Activated CD4-positive, alpha-beta T cell treated with anti-CD3 and anti-CD28 coated beads, Interleukin-2, amount 10 ng/mL, durations not matched to agents 7 days and 5 days (primary cell): ENCODE measurements around the gene PMEPA1. TPM values are rescaled to one million over a fixed set of nuclear protein-coding genes. Genes with fewer than 3 reads are reported as not detected.
A peak's percentile ranks its signal among the peaks of the same experiment; 100 is the strongest.

ENCODE experiments used
- CTCF ChIA-PET: fragments of 350-600 bp; sonication (Branson Sonifier 250); formaldehyde crosslinking; loops from one replicate; lab custom pipeline; 2021; ENCODE audit warnings: antibody characterized with exemption; lab: Charles Lee
- POLR2A ChIA-PET: fragments of 350-600 bp; sonication (Branson Sonifier 250); formaldehyde crosslinking; loops from one replicate; lab custom pipeline; 2021; ENCODE audit warnings: antibody characterized with exemption; lab: Charles Lee
- DNase-seq: peaks from one replicate; pipeline ENCODE4 v3.0.0-alpha.2; 2020
- H3K27ac Mint-ChIP-seq: one replicate; pipeline ENCODE4 v1.8.0; 2021; ENCODE audit warnings: mild to moderate bottlenecking, moderate library complexity, mixed read lengths
- H3K27me3 Mint-ChIP-seq: one replicate; pipeline ENCODE4 v1.8.0; 2021; ENCODE audit warnings: mixed read lengths
- H3K36me3 Mint-ChIP-seq: one replicate; pipeline ENCODE4 v1.8.0; 2021; ENCODE audit warnings: low read depth, mixed read lengths
- H3K4me1 Mint-ChIP-seq: one replicate; pipeline ENCODE4 v1.8.0; 2021; ENCODE audit warnings: mixed read lengths
- H3K4me3 Mint-ChIP-seq: one replicate; pipeline ENCODE4 v1.8.0; 2021; ENCODE audit warnings: mild to moderate bottlenecking, moderate library complexity, mixed read lengths
- H3K9me3 Mint-ChIP-seq: one replicate; pipeline ENCODE4 v1.8.0; 2021; ENCODE audit warnings: mixed read lengths
- total RNA-seq, 2 experiments: library from RNA; stranded (reverse); gene quantifications; one replicate each; pipeline ENCODE4 v1.2.3, GENCODE V29; 2021

The PMEPA1 gene
- total RNA-seq, 2 experiments from 2014 or later = 0.72 to 1.1 TPM

DNA sequence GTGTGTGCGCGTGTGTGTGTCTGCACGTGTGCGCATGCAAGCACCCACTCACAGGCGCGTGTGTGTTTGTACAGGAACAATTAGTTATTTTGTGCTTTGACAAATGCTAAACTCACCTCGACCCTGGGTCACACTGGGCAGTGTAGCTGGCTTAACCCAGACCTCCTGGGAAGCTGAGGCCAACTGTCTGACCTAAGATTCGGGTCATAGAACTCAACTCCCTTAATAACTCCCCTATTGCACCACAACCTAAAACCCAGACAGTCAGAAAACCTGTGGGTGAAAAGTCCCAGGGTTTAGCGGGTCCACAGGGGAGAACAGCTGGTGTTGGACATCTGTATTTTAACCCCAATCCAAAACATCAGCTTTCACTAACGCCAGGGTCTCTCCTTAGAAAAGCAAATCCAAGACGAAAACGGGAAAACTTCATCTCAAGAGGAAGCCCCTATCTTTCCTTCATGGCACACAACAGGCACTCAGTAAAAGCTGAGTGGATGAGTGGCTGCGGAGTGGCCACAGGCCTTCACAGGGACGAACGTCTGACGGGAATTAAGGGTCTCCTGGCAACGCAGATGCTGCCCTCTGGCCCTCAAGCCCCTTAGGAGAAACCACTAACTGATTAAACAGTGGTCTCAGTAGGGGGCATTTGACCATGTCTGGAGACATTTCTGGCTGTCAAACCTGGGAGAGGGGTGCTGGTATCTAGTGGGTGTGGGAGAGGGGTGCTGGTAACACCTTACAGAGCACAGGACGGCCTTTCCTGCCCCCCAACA lies 4.5 kb downstream of the PMEPA1 start:
- Mint-ChIP-seq H3K27ac (no peak overlapping the region), H3K36me3 (peaks cover 3% of the 10 kb centered on the region), H3K4me3 (no peak overlapping the region), H3K4me1 (peaks cover 7% of the 10 kb centered on the region), H3K27me3 (peaks cover 23% of the 10 kb centered on the region), H3K9me3 (no peaks in the 10 kb centered on the region)
- ChIA-PET CTCF (interaction anchor here (1.2 kb wide), 2 partner anchors 10 to 16 kb away, joined by 3 read pairs; no protein-coding TSS in a partner anchor), POLR2A (no interaction called here)
- no peak for DNase-seq

DNA sequence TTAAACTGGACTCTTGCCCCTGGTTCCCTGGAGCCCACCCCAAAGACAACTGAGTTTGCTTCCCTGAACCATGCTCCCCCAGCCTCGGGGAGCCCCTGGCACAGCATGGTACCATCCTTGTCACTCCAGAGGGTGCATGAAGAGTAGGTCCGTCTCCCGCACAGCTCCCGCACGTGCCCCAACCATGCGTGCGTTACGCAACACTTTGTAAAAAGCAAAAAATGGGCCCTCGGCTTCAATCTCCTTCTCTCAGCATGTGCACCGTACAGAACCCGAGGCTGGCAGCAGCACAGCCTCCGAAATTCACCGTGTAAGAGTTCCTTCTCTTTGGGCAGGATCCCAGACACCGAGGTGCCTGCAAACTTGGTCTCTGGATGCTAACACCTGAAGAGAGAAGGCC lies 5.6 kb downstream of the PMEPA1 start:
- H3K4me3 Mint-ChIP-seq = no peak overlapping the region
- no peak overlapping the region for H3K27ac Mint-ChIP-seq
- H3K9me3 Mint-ChIP-seq = no peaks in the 10 kb centered on the region
- peaks cover 3% of the 10 kb centered on the region for H3K36me3 Mint-ChIP-seq
- POLR2A ChIA-PET = no interaction called here
- peaks cover 7% of the 10 kb centered on the region for H3K4me1 Mint-ChIP-seq
- peaks cover 24% of the 10 kb centered on the region for H3K27me3 Mint-ChIP-seq
- DNase-seq = no peak
- CTCF ChIA-PET = no interaction called here

DNA sequence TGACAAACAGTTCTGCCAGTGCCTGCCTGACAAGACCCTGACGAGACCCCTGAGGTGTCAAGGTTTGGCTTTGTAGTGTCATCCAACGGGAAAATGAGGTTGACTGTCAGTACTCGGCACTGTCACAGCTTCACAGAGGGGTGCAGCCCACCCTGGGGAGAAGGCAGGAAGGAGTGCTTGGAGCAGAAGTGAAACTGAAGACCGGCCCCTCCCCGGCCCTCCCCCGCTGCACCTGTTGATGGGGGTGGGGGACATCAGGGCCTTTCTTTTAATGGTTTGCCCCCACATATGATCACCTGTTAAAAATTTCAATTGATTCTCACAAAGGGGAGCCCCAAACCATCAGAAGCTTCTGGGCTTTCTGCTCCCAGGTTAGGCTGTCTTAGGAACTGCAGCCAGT lies 6.8 kb downstream of the PMEPA1 start:
- no peak for DNase-seq
- Mint-ChIP-seq H3K4me3 (no peak overlapping the region), H3K27me3 (peaks cover 14% of the 10 kb centered on the region), H3K36me3 (no peaks in the 10 kb centered on the region), H3K27ac (no peak overlapping the region), H3K9me3 (no peaks in the 10 kb centered on the region), H3K4me1 (peaks cover 12% of the 10 kb centered on the region)
- ChIA-PET POLR2A (no interaction called here), CTCF (no interaction called here)

GRCh38 chr20:57702521-57702920 lies 7.3 kb downstream of the PMEPA1 start:
- Mint-ChIP-seq H3K27ac (no peak overlapping the region), H3K9me3 (no peaks in the 10 kb centered on the region), H3K4me1 (peaks cover 13% of the 10 kb centered on the region), H3K27me3 (peaks cover 9% of the 10 kb centered on the region), H3K36me3 (no peaks in the 10 kb centered on the region), H3K4me3 (no peak overlapping the region)
- no peak for DNase-seq
- CTCF ChIA-PET = interaction anchor here (1.4 kb wide), 1 partner anchor 13 kb away, joined by 4 read pairs; no protein-coding TSS in a partner anchor
- POLR2A ChIA-PET = no interaction called here

DNA sequence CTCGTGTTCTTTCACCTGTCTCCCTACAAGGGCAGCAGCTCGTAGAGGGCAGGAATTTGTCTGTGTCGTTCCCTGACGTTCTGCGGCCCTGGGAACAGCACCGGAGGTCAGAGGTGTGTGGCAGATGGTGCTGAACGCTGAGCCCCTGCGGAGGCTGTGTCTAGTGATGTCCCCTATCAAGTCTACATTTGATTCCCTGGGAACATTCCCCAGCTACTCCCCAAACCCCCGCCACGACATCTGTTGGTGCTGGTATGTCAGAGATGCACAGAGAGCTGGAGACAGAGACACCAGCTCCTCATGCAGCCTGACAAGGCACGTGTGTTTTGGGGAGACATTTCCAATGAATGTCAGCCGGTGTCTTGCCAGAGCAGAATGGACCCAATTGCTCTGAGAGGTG lies 7.7 kb downstream of the PMEPA1 start:
- POLR2A ChIA-PET = no interaction called here
- H3K4me3 Mint-ChIP-seq = no peak overlapping the region
- H3K9me3 Mint-ChIP-seq = no peaks in the 10 kb centered on the region
- DNase-seq = no peak
- CTCF ChIA-PET = interaction anchor here (1.4 kb wide), 1 partner anchor 14 kb away, joined by 4 read pairs; no protein-coding TSS in a partner anchor
- no peaks in the 10 kb centered on the region for H3K36me3 Mint-ChIP-seq
- peaks cover 5% of the 10 kb centered on the region for H3K27me3 Mint-ChIP-seq
- peaks cover 13% of the 10 kb centered on the region for H3K4me1 Mint-ChIP-seq
- no peak overlapping the region for H3K27ac Mint-ChIP-seq

DNA sequence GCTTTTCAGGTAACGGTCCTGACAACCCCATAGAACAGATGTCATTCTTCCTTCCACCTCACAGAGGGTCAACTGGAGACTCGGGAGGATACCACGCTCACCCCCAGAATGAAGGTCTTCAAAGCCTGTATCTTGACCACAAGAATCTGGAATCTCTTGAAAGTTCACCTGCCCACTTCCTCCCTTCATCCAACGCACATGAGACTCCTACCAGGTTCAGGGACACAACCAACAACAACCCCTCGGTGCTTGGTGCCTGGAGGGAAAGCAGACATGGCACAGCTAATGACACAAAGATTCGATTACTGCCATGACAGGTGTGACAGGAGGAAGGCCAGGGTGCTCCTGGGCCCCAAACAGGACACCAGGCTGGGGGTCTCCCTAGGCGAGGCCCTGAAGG lies 8.2 kb downstream of the PMEPA1 start:
- no peak for DNase-seq
- no peak overlapping the region for H3K27ac Mint-ChIP-seq
- ChIA-PET CTCF (interaction anchor here (1.4 kb wide), 1 partner anchor 14 kb away, joined by 4 read pairs; no protein-coding TSS in a partner anchor), POLR2A (no interaction called here)
- no peaks in the 10 kb centered on the region for H3K36me3 Mint-ChIP-seq
- peaks cover 13% of the 10 kb centered on the region for H3K4me1 Mint-ChIP-seq
- H3K27me3 Mint-ChIP-seq = peaks cover 2% of the 10 kb centered on the region
- H3K9me3 Mint-ChIP-seq = no peaks in the 10 kb centered on the region
- H3K4me3 Mint-ChIP-seq = no peak overlapping the region

DNA sequence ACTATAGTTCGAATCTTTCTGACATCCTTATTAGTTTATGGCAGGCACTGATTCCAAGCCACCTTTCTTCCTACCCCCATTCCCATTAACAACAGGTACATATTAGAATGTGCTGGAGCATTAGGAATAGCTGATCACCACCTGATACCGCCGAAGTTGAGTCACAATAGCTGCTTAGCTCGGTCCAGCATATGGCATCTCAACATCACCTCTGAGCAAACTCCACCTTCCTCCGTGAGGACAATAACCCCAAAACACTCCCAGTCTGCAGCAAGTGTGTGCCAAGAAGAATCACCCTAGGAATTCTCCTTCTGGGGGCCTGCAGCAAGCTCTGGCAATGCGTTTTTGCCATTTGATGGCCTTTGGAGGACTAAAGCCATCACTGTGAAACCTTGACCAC lies 8.7 kb downstream of the PMEPA1 start:
- Mint-ChIP-seq H3K27me3 (peaks cover 2% of the 10 kb centered on the region), H3K9me3 (no peaks in the 10 kb centered on the region), H3K4me1 (peaks cover 13% of the 10 kb centered on the region), H3K36me3 (no peaks in the 10 kb centered on the region), H3K4me3 (no peak overlapping the region), H3K27ac (no peak overlapping the region)
- DNase-seq = no peak
- CTCF ChIA-PET = interaction anchor here (1.4 kb wide), 1 partner anchor 15 kb away, joined by 4 read pairs; no protein-coding TSS in a partner anchor
- POLR2A ChIA-PET = no interaction called here

DNA sequence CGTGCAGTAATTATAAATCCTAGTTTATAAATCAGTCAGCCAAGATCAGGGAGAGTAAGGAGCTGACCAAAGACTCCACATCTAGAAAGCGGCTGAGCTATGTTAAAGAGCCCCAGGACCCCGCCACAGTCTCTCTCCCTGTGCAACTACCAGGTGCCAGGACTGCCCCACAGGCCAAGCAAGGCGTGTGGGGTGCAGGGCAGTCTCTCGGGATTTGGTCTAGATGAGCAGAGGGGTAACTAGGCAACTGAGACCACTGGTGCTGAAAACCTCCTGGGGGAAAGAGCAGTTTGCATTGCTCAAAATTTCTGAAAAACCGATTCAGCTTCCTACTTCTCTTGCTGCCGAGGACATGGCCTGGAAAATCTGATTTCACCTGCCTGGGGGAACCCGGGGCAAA lies 10.4 kb downstream of the PMEPA1 start:
- Mint-ChIP-seq H3K4me3 (no peak overlapping the region), H3K27ac (no peak overlapping the region), H3K27me3 (peaks cover 2% of the 10 kb centered on the region), H3K36me3 (no peaks in the 10 kb centered on the region), H3K9me3 (no peaks in the 10 kb centered on the region), H3K4me1 (peaks cover 13% of the 10 kb centered on the region)
- POLR2A ChIA-PET = no interaction called here
- CTCF ChIA-PET = interaction anchor here (1.2 kb wide), 1 partner anchor 9 kb away, joined by 3 read pairs; no protein-coding TSS in a partner anchor
- DNase-seq = no peak

DNA sequence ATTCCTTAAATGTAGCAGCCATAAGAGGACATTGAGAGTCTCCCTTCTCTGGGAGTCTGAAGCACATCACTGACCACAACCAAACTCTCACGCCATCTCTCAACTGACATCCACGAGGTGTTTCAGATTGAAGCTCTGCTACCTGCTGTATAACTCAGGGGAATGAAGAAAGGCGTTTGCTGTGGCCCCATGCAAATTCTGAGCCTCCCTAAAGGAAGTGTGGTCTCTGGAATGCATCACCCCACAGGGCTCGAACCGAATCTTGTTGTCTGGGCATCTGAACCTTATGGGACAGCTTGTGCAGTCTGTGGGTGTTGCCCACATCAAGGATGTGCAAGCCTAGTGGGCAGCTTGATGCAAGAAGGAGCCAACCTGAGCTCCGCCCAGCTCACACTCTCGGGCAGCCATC lies 10.9 kb downstream of the PMEPA1 start:
- POLR2A ChIA-PET = no interaction called here
- DNase-seq = no peak
- peaks cover 13% of the 10 kb centered on the region for H3K4me1 Mint-ChIP-seq
- CTCF ChIA-PET = interaction anchor here (1.0 to 1.2 kb wide), 2 partner anchors 10 to 45 kb away, joined by 3 read pairs; no protein-coding TSS in a partner anchor
- H3K27ac Mint-ChIP-seq = no peak overlapping the region
- H3K9me3 Mint-ChIP-seq = no peaks in the 10 kb centered on the region
- no peaks in the 10 kb centered on the region for H3K36me3 Mint-ChIP-seq
- H3K27me3 Mint-ChIP-seq = peaks cover 2% of the 10 kb centered on the region
- no peak overlapping the region for H3K4me3 Mint-ChIP-seq

- H3K27ac Mint-ChIP-seq = no peak overlapping the region
- H3K4me1 Mint-ChIP-seq = peaks cover 13% of the 10 kb centered on the region
- H3K9me3 Mint-ChIP-seq = no peaks in the 10 kb centered on the region
- CTCF ChIA-PET = interaction anchor here (0.7 to 1.0 kb wide), 2 partner anchors 20 to 45 kb away, joined by 3 read pairs; no protein-coding TSS in a partner anchor
- POLR2A ChIA-PET = no interaction called here
- peak; percentile 39 for DNase-seq
- H3K4me3 Mint-ChIP-seq = no peak overlapping the region
- H3K36me3 Mint-ChIP-seq = no peaks in the 10 kb centered on the region
- H3K27me3 Mint-ChIP-seq = peaks cover 2% of the 10 kb centered on the region
These were observed 11.5 kb downstream of the PMEPA1 start for GRCh38 chr20:57698116-57698866.

DNA sequence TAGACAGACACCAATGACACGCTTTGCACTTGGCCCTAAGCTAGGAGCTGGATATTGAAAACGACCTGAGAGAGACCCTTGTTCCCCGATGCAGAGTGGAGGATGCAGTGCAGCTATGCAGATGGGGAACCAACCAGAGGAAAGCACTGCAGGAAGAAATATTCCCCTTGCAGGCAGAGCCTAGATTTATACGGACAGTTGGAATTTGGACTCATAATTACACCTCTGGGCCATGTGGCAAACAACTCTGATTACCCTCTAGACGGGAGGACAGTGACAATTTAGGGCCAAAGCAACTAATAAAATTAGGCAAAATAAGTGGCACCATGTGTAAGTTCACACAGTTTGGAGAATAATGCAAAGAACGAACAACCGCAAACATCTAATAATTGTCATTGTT lies 12.3 kb downstream of the PMEPA1 start:
- no peak for DNase-seq
- ChIA-PET CTCF (no interaction called here), POLR2A (no interaction called here)

GRCh38 chr20:57696401-57696961 lies 13.3 kb downstream of the PMEPA1 start:
- H3K4me1 Mint-ChIP-seq = peaks cover 13% of the 10 kb centered on the region
- ChIA-PET CTCF (interaction anchor here (1.6 to 1.9 kb wide), 2 partner anchors 24 to 43 kb away, joined by 4 read pairs; no protein-coding TSS in a partner anchor), POLR2A (no interaction called here)
- H3K9me3 Mint-ChIP-seq = no peaks in the 10 kb centered on the region
- no peak overlapping the region for H3K4me3 Mint-ChIP-seq
- peaks cover 2% of the 10 kb centered on the region for H3K27me3 Mint-ChIP-seq
- H3K27ac Mint-ChIP-seq = no peak overlapping the region
- DNase-seq = no peak
- no peaks in the 10 kb centered on the region for H3K36me3 Mint-ChIP-seq

More for the DNA sequence above, 12.3 kb downstream of the PMEPA1 start:
- H3K27ac Mint-ChIP-seq = no peak overlapping the region
- H3K4me3 Mint-ChIP-seq = no peak overlapping the region
- H3K4me1 Mint-ChIP-seq = peaks cover 13% of the 10 kb centered on the region
- H3K9me3 Mint-ChIP-seq = no peaks in the 10 kb centered on the region
- peaks cover 2% of the 10 kb centered on the region for H3K27me3 Mint-ChIP-seq
- H3K36me3 Mint-ChIP-seq = no peaks in the 10 kb centered on the region
